GM12875 (cell line): Measurements from ENCODE around the gene SH3PXD2A.

ENCODE experiments used
- H3K4me3 ChIP-seq: one replicate; pipeline ENCODE4 v1.5.1; 2011; ENCODE audit warnings: low read depth, low read length, control low read depth
- TF ChIP-seq, protein P1 (sequence below): IDR thresholded peaks from 2 replicates; pipeline ENCODE4 v1.5.1; 2011; ENCODE audit warnings: low read depth, mild to moderate bottlenecking, control low read depth, inconsistent platforms, low read length, moderate library complexity, borderline replicate concordance; ENCODE audit not compliant: insufficient read depth

SH3PXD2A gene

GRCh38 chr10:103627893-103628292 lies 227.5 kb downstream of the SH3PXD2A start:
- no peak overlapping the region for H3K4me3 ChIP-seq
- TF ChIP-seq, protein P1, sequence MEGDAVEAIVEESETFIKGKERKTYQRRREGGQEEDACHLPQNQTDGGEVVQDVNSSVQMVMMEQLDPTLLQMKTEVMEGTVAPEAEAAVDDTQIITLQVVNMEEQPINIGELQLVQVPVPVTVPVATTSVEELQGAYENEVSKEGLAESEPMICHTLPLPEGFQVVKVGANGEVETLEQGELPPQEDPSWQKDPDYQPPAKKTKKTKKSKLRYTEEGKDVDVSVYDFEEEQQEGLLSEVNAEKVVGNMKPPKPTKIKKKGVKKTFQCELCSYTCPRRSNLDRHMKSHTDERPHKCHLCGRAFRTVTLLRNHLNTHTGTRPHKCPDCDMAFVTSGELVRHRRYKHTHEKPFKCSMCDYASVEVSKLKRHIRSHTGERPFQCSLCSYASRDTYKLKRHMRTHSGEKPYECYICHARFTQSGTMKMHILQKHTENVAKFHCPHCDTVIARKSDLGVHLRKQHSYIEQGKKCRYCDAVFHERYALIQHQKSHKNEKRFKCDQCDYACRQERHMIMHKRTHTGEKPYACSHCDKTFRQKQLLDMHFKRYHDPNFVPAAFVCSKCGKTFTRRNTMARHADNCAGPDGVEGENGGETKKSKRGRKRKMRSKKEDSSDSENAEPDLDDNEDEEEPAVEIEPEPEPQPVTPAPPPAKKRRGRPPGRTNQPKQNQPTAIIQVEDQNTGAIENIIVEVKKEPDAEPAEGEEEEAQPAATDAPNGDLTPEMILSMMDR: no peak

- TF ChIP-seq, protein P1: no peak
Measured at GRCh38 chr10:103627111-103627892, 228.1 kb downstream of the SH3PXD2A start.

GRCh38 chr10:103626178-103626577 lies 229.2 kb downstream of the SH3PXD2A start:
- no peak overlapping the region for H3K4me3 ChIP-seq
- TF ChIP-seq, protein P1: no peak

More at GRCh38 chr10:103627111-103627892, 228.1 kb downstream of the SH3PXD2A start:
- no peak overlapping the region for H3K4me3 ChIP-seq

DNA sequence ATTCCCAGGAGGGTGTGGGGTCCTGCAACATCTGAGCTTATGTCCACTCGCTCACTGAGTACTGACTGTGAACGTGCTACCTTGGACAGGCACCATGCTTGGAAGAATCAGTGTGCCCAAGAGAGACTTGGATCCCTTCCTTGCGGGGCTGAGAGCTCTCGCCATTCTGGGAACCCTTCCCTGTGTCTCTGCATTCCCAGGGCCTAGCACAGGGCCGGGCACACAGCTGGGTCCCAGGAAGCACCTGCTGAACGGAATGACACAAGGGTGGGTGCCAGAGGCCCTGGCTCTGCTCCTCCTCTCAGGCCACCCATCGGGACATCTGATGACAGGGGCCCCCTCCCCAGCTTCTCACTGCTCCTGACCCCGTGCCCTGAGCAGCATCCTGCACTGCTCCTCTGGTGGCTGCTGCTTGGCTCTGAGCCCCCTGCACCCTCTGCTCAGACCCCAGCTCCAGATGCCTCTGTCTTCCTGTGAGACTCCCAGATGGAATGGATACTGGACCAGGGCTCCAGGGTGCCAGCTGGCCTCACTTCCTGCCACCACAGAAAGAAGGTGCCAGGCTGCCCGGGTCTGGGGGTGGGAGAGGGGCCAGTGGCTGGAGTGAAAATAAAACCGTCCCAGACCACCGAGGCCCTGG lies 232.3 kb downstream of the SH3PXD2A start:
- TF ChIP-seq, protein P1: no peak
- H3K4me3 ChIP-seq: no peak overlapping the region

GRCh38 chr10:103622286-103622685 lies 233.1 kb downstream of the SH3PXD2A start:
- TF ChIP-seq, protein P1: no peak

DNA sequence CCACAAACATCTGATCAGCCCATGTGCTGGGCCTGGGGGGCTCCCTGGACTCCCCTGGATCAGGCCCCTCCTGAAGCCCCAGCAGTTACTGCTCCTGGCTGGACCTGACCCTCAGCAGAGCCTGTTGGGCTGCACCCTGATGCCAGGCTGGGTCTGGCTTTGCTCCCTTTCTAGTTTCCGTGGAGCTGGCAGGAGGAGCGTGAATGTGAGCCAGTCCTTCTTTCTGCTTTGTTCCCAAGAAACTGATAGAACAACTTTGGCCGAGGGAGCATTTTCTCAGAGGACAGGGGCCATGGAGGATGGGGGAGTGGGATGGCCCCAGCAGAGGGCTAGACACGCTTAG lies 233.6 kb downstream of the SH3PXD2A start:
- TF ChIP-seq, protein P1: no peak
- no peak overlapping the region for H3K4me3 ChIP-seq

More at GRCh38 chr10:103622286-103622685, 233.1 kb downstream of the SH3PXD2A start:
- H3K4me3 ChIP-seq: no peak overlapping the region
